Right atrium auricular region (tissue), 2 donors: ENCODE data around the gene USP17L28. TPM values are rescaled to one million over a fixed set of nuclear protein-coding genes. Genes with fewer than 3 reads are reported as not detected.
"Not testable (repeated sequence)": the region's sequence is repeated elsewhere in the genome, so short reads cannot be mapped to it uniquely, and the experiment has no call there.

Source experiments
- DNase-seq: peaks from one replicate; pipeline ENCODE4 v3.0.0-alpha.2; 2019; ENCODE audit warnings: low spot score
- H3K27ac ChIP-seq, 2 donors: fragments of 200-600 bp; sonication (generic); 1 replicate in 1 of 2; 2 replicates in 1 of 2; pipeline ENCODE4 v1.5.1; 2016 to 2019
- H3K27me3 ChIP-seq, 2 donors: fragments of 200-600 bp; sonication (generic); one replicate each; pipeline versions ENCODE4 v1.5.1 to v1.6.0; 2017 to 2019
- H3K36me3 ChIP-seq: fragments of 200-600 bp; sonication (generic); one replicate; pipeline ENCODE4 v1.5.1; 2016
- H3K4me1 ChIP-seq, 2 donors: fragments of 200-600 bp; sonication (generic); one replicate each; pipeline versions ENCODE4 v1.5.1 to v1.6.0; 2017 to 2019
- H3K4me3 ChIP-seq, 2 donors: fragments of 200-600 bp; sonication (generic); 1 replicate in 1 of 2; 2 replicates in 1 of 2; pipeline ENCODE4 v1.5.1; 2017 to 2019; ENCODE audit warnings: mild to moderate bottlenecking in 1 of 2, moderate library complexity in 1 of 2
- H3K9me3 ChIP-seq, 2 donors: fragments of 200-600 bp; sonication (generic); one replicate each; pipeline ENCODE4 v1.5.1; 2019
- CTCF ChIP-seq, 2 donors: fragments of 200-600 bp; sonication (generic); IDR thresholded peaks; one replicate each; pipeline ENCODE4 v1.5.1; 2019; ENCODE audit warnings: antibody characterized with exemption in 2 of 2
- total RNA-seq, 2 donors: library from RNA; depleted of rRNA; stranded (reverse); fragments of >200 nt; gene quantifications; one replicate each; pipeline ENCODE4 v1.1.0, GENCODE V29; 2016

USP17L28 gene
- total RNA-seq, 2 donors from 2014 or later = not detected

DNA sequence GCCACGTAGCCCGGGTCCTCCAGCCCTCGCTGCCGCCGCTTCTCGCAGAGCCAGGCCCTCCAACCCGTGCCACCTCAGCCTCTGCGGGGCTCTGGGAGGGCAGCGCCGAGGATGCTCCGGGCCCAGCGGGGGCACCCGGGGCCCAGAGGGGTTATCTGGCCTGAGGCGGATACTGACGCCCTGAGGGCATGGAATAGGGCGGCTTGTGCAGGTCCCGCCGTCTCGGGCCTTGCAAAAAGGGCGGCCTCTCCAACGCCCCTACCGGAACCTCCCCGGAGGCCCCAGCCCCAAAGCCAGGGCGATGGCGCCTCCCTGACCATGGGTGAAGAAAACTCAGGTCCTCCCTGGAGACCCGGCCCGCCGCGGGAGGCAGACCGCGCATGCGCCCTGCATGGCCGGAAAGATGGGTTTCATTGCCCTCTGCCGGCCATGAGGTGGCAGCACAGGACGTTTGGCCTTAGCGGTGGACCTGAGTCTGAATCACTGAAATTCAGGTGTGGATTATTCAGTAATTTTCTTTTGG is 32.4 kb downstream of the USP17L28 start:
- H3K27me3 ChIP-seq, H3K9me3 ChIP-seq, H3K4me1 ChIP-seq, H3K27ac ChIP-seq, H3K36me3 ChIP-seq: not testable (repeated sequence)
- TF ChIP-seq CTCF (IDR thresholded peaks at IDR 0.05) = peak; percentile 31 to 78
- DNase-seq = peak; percentile 62
- H3K4me3 ChIP-seq = peak overlapping the region; percentile 20 to 50

- TF ChIP-seq CTCF (IDR thresholded peaks at IDR 0.05) = no peak
- H3K4me3 ChIP-seq = no peak overlapping the region
- H3K27me3 ChIP-seq = no peaks in the 10 kb centered on the region
Observed at GRCh38 chr4:9384126-9384525, 35.4 kb downstream of the USP17L28 start.

DNA sequence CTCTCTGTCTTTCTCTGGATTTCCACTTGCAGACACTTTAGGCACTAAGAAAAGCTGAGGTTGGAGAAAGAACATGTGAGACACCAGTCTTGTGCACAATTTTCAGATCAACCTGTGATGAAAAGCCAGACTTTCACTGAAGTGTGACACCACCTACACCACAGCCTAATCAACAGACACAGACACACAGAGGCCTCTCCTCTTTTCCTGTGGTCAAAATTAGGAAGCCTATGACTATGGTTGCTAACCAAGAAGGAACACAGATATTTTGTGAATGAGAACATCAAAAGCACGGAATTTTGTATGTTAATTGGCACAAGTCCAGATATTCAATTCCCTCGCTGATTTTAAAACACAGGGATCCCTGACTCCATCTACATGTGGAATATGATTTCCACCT is 40.3 kb downstream of the USP17L28 start:
- not testable (repeated sequence) for H3K36me3 ChIP-seq, H3K27ac ChIP-seq, H3K4me1 ChIP-seq, H3K9me3 ChIP-seq, H3K4me3 ChIP-seq, DNase-seq, H3K27me3 ChIP-seq

More at GRCh38 chr4:9384126-9384525, 35.4 kb downstream of the USP17L28 start:
- Histone ChIP-seq H3K9me3 (no peaks in the 10 kb centered on the region), H3K36me3 (no peaks in the 10 kb centered on the region), H3K27ac (no peak overlapping the region), H3K4me1 (no peaks in the 10 kb centered on the region)
- no peak for DNase-seq

Other genes with a start within 250 kb of the USP17L28 start
- gene FAM90A26, start 178.5 kb upstream of the USP17L28 start, total RNA-seq = not detected
- not detected for gene USP17L10, start 138.2 kb upstream of the USP17L28 start, total RNA-seq
- not detected for gene USP17L11, start 133.5 kb upstream of the USP17L28 start, total RNA-seq
- gene USP17L12, start 128.7 kb upstream of the USP17L28 start, total RNA-seq = not detected
- gene USP17L13, start 124.0 kb upstream of the USP17L28 start, total RNA-seq = not detected
- gene USP17L15, start 114.5 kb upstream of the USP17L28 start, total RNA-seq = not detected
- gene USP17L17, start 105.0 kb upstream of the USP17L28 start, total RNA-seq = not detected
- not detected for gene USP17L18, start 100.3 kb upstream of the USP17L28 start, total RNA-seq
- not detected for gene USP17L19, start 95.5 kb upstream of the USP17L28 start, total RNA-seq
- gene USP17L20, start 90.8 kb upstream of the USP17L28 start, total RNA-seq = not detected
- gene USP17L21, start 86.0 kb upstream of the USP17L28 start, total RNA-seq = not detected
- gene USP17L22, start 81.3 kb upstream of the USP17L28 start, total RNA-seq = not detected
- gene USP17L24, start 23.7 kb upstream of the USP17L28 start, total RNA-seq = not detected
- not detected for gene USP17L25, start 19.0 kb upstream of the USP17L28 start, total RNA-seq
- not detected for gene USP17L26, start 14.2 kb upstream of the USP17L28 start, total RNA-seq
- gene USP17L5, start 9.5 kb upstream of the USP17L28 start, total RNA-seq = not detected
- gene USP17L27, start 4.7 kb upstream of the USP17L28 start, total RNA-seq = not detected
- gene USP17L29, start 4.7 kb downstream of the USP17L28 start, total RNA-seq = not detected
- gene USP17L30, start 14.2 kb downstream of the USP17L28 start, total RNA-seq = not detected
- not detected for gene DEFB131A, start 95.5 kb downstream of the USP17L28 start, total RNA-seq